Spleen (tissue), 11 donors: ENCODE results near the gene ENOX2. TPM values are rescaled to one million over a fixed set of nuclear protein-coding genes. Genes with fewer than 3 reads are reported as not detected.
"Not testable (repeated sequence)": the region's sequence is repeated elsewhere in the genome, so short reads cannot be mapped to it uniquely, and the experiment has no call there.

Experiments
- DNase-seq: peaks from one replicate; pipeline ENCODE4 v3.0.0-alpha.2; 2020
- H3K27ac ChIP-seq, 8 donors: fragments of 200-600 bp; sonication (generic) in 7 of 8; 1 replicate in 4 of 8; 2 replicates in 4 of 8; pipeline versions ENCODE4 v1.5.0 to v1.8.0; 2016 to 2021; ENCODE audit warnings: inconsistent platforms in 4 of 8, mild to moderate bottlenecking in 4 of 8, moderate library complexity in 1 of 8
- H3K27me3 ChIP-seq, 7 donors: fragments of 200-600 bp; sonication (generic) in 6 of 7; replicated peaks in 1 of 7; 1 replicate in 4 of 7; 2 replicates in 3 of 7; pipeline versions ENCODE4 v1.5.0 to v1.8.0; 2016 to 2021; ENCODE audit warnings: inconsistent platforms in 3 of 7, mild to moderate bottlenecking in 1 of 7
- H3K36me3 ChIP-seq, 6 donors: fragments of 200-600 bp; sonication (generic) in 5 of 6; 1 replicate in 4 of 6; 2 replicates in 2 of 6; pipeline versions ENCODE4 v1.5.0 to v1.8.0; 2016 to 2021; ENCODE audit warnings: inconsistent platforms in 2 of 6
- H3K4me1 ChIP-seq, 6 donors: fragments of 200-600 bp; sonication (generic) in 5 of 6; 1 replicate in 3 of 6; 2 replicates in 3 of 6; pipeline versions ENCODE4 v1.5.0 to v1.8.0; 2016 to 2021; ENCODE audit warnings: inconsistent platforms in 3 of 6
- H3K4me3 ChIP-seq, 8 donors: fragments of 200-600 bp; sonication (generic) in 7 of 8; 1 replicate in 4 of 8; 2 replicates in 4 of 8; pipeline versions ENCODE4 v1.5.0 to v1.8.0; 2016 to 2021; ENCODE audit warnings: inconsistent platforms in 4 of 8, mild to moderate bottlenecking in 4 of 8, moderate library complexity in 2 of 8
- H3K9me3 ChIP-seq, 8 donors: fragments of 200-600 bp; sonication (generic) in 7 of 8; 1 replicate in 4 of 8; 2 replicates in 4 of 8; pipeline versions ENCODE4 v1.5.0 to v1.8.0; 2016 to 2021; ENCODE audit warnings: inconsistent platforms in 4 of 8
- POLR2A ChIP-seq, 3 donors: fragments of 450-650 bp; IDR thresholded peaks; one replicate each; pipeline ENCODE4 v1.5.1; 2017; ENCODE audit warnings: antibody characterized with exemption in 3 of 3, mild to moderate bottlenecking in 1 of 3
- POLR2AphosphoS5 ChIP-seq, 3 donors: sonication (generic); formaldehyde crosslinking; IDR thresholded peaks; one replicate each; pipeline ENCODE4 v1.5.1; 2017; ENCODE audit warnings: antibody characterized with exemption in 3 of 3
- WGBS, 5 donors: extraction: QIAGEN DNeasy Blood & Tissue Kit in 3 of 5; methylation state at CpG; one replicate each; pipeline versions ENCODE4 v1.1.5 to v1.1.7; 2013 to 2018; 5-methylcytosine and 5-hydroxymethylcytosine counted together
- intact Hi-C: fragments of 100-400 bp; cut with DNase I; formaldehyde crosslinking; loops from one replicate; pipeline ENCODE4 v1.15.0; 2023; ENCODE audit warnings: low total_unique reads
- polyA plus RNA-seq, 3 donors: library from polyadenylated mRNA; stranded (reverse); fragments of 200-250 nt; gene quantifications; one replicate each; pipeline ENCODE4 v1.2.1, GENCODE V29; 2013
- total RNA-seq, 7 donors: library from RNA; depleted of rRNA in 3 of 7; stranded (reverse); fragments of >200 nt in 3 of 7; fragmentation: NEBNext Ultra II Directional in 4 of 7; extraction: Animal tissue kit (Norgen Biotek cat#: 25700) in 4 of 7; gene quantifications; one replicate each; pipeline versions ENCODE4 v1.1.0 to v1.2.1, GENCODE V29; 2016 to 2021
- TF ChIP-seq, protein P1 (sequence below), 11 experiments: fragments of 200-600 bp in 7 of 11; fragments of 450-650 bp in 4 of 11; sonication (generic) in 4 of 11; IDR thresholded peaks in 8 of 11; conservative IDR thresholded peaks in 3 of 11; 1 replicate in 7 of 11; 2 replicates in 4 of 11; pipeline versions ENCODE4 v1.4.0 to v1.8.0; 2016 to 2021; ENCODE audit warnings: antibody characterized with exemption in 11 of 11, inconsistent platforms in 4 of 11, mild to moderate bottlenecking in 1 of 11
- donor health status: healthy with polysubstance abuse.
- donor health status: DM: no; HTN: no; CAD: no; lungs with moderate emphysema.
- donor health status: DM: no; HTN: no; CAD: no.
- donor health status: Bipolar disorder and iron deficiency.
- donor health status: healthy.
- donor health status: DM: no; HTN: no; CAD: no.
- donor health status: DM: yes; HTN: yes; CAD: no.

The ENOX2 gene
- total and polyA plus RNA-seq, 10 donors, result 5.2 to 30.0 (median 17.4) TPM

DNA sequence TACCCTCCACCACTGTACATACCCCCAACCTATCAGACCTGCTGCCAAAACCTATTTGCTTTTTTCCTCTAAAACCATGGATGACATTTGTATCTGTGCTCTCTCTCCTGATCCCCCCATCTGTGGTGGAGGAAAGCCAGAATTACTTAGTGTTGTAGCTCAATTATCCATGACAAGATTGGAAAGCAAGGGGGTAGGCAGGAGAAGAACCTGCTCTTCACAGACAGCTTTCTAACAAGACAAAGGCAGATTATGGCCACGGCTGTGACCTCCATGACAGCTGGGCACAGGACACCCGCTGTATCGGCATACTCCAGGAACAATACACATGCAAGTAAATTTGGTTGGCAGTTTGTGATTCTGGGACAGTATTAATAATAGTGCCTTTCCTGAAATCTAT is 186.7 kb downstream of the ENOX2 start:
- DNase-seq, result no peak
- Histone ChIP-seq H3K27me3 (no peaks in the 10 kb centered on the region), H3K27ac (no peak overlapping the region), H3K4me3 (no peak overlapping the region), H3K4me1 (no peaks in the 10 kb centered on the region), H3K9me3 (no peaks in the 10 kb centered on the region), H3K36me3 (no peaks in the 10 kb centered on the region)
- intact Hi-C loops, result no loop called here
- TF ChIP-seq POLR2AphosphoS5 (IDR thresholded peaks at IDR 0.05) (no peak), POLR2A (IDR thresholded peaks at IDR 0.05) (no peak)
- TF ChIP-seq, protein P1, sequence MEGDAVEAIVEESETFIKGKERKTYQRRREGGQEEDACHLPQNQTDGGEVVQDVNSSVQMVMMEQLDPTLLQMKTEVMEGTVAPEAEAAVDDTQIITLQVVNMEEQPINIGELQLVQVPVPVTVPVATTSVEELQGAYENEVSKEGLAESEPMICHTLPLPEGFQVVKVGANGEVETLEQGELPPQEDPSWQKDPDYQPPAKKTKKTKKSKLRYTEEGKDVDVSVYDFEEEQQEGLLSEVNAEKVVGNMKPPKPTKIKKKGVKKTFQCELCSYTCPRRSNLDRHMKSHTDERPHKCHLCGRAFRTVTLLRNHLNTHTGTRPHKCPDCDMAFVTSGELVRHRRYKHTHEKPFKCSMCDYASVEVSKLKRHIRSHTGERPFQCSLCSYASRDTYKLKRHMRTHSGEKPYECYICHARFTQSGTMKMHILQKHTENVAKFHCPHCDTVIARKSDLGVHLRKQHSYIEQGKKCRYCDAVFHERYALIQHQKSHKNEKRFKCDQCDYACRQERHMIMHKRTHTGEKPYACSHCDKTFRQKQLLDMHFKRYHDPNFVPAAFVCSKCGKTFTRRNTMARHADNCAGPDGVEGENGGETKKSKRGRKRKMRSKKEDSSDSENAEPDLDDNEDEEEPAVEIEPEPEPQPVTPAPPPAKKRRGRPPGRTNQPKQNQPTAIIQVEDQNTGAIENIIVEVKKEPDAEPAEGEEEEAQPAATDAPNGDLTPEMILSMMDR (IDR thresholded peaks at IDR 0.05 in 8 of 11, conservative IDR thresholded peaks at IDR 0.05 in 3 of 11), result no peak
- WGBS, 5 donors, result 84 to 100% (median 92%) methylated on average over 3 of the region's 3 CpGs

DNA sequence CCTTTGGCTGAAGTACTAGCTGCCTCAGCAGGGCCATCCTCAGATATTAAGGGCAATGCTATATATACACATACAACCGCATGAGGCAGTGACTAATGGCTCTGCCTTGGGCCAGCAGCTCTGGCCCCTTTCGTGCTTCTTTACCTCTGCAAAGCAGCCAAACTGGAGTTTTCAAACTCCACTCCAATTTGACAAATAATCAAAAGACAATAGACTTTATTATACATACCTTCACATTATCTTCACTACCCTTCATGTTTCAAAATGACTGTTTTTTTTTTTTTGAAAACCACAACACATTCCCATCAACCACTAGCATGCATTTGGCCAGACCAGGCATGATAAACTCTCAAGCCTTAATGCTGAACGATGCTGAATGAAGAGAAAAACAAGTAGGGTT is 187.7 kb downstream of the ENOX2 start:
- no peaks in the 10 kb centered on the region for H3K4me1 ChIP-seq
- TF ChIP-seq, protein P1 (IDR thresholded peaks at IDR 0.05 in 8 of 11, conservative IDR thresholded peaks at IDR 0.05 in 3 of 11), result no peak
- TF ChIP-seq POLR2AphosphoS5 (IDR thresholded peaks at IDR 0.05) (no peak), POLR2A (IDR thresholded peaks at IDR 0.05) (no peak)
- no peaks in the 10 kb centered on the region for H3K36me3 ChIP-seq
- no peak overlapping the region for H3K27ac ChIP-seq
- 58 to 89% (median 79%) methylated on average over 3 of the region's 3 CpGs for WGBS, 5 donors
- no peak for DNase-seq
- intact Hi-C loops, result no loop called here
- no peaks in the 10 kb centered on the region for H3K27me3 ChIP-seq
- no peaks in the 10 kb centered on the region for H3K9me3 ChIP-seq
- no peak overlapping the region for H3K4me3 ChIP-seq

DNA sequence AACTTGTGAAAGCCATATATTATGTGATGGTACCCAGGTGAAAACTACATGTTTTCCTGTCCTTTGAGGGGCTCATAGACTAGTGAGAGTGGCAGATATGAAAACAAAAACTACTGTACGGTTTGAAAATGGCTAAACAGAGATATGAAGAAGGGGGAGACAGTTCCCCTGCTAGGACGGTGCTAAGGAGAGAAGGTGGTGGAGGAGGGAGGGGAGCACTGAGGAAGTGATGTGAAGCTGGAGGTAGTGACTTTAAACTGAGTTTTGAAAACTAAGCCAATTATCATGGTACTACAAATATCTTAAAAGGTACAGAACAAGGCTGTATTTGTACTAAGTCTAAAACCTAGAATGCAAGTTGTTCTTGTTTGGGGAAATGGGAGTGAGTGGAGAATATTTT is 188.3 kb downstream of the ENOX2 start:
- H3K9me3 ChIP-seq, result no peaks in the 10 kb centered on the region
- H3K36me3 ChIP-seq, result no peaks in the 10 kb centered on the region
- WGBS, 5 donors, result 70 to 90% (median 86%) methylated on average over 2 of the region's 2 CpGs
- intact Hi-C loops, result no loop called here
- no peak overlapping the region for H3K27ac ChIP-seq
- no peak for DNase-seq
- no peaks in the 10 kb centered on the region for H3K4me1 ChIP-seq
- no peaks in the 10 kb centered on the region for H3K27me3 ChIP-seq
- TF ChIP-seq, protein P1 (IDR thresholded peaks at IDR 0.05 in 8 of 11, conservative IDR thresholded peaks at IDR 0.05 in 3 of 11), result no peak
- TF ChIP-seq POLR2AphosphoS5 (IDR thresholded peaks at IDR 0.05) (no peak), POLR2A (IDR thresholded peaks at IDR 0.05) (no peak)
- no peak overlapping the region for H3K4me3 ChIP-seq

DNA sequence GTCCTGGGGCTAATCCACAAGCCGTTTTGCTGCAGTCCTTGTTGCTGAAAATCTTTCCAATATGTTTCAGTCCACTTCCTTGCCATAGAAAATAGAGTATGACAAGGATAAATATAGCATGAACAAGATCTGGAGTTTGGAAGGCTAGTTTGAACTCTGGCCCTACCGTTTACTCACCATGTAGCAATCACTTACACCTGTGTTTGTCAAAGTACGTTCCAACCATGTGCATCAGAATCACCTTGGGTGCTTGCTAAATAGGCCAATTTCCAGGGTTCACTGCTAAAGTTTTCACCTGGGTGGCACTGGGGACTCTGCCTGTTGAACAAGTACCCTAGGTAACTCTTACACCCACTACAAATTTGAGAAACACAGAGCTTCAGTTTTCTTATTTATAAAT is 188.9 kb downstream of the ENOX2 start:
- Histone ChIP-seq H3K27me3 (no peaks in the 10 kb centered on the region), H3K36me3 (no peaks in the 10 kb centered on the region), H3K9me3 (no peaks in the 10 kb centered on the region), H3K4me3 (no peak overlapping the region), H3K27ac (no peak overlapping the region), H3K4me1 (no peaks in the 10 kb centered on the region)
- TF ChIP-seq POLR2A (IDR thresholded peaks at IDR 0.05), result no peak
- TF ChIP-seq, protein P1 (IDR thresholded peaks at IDR 0.05 in 8 of 11, conservative IDR thresholded peaks at IDR 0.05 in 3 of 11), result no peak
- no peak for TF ChIP-seq POLR2AphosphoS5 (IDR thresholded peaks at IDR 0.05)
- DNase-seq, result no peak
- 67 to 95% (median 89%) methylated on average over 3 of the region's 3 CpGs for WGBS, 5 donors
- intact Hi-C loops, result no loop called here

DNA sequence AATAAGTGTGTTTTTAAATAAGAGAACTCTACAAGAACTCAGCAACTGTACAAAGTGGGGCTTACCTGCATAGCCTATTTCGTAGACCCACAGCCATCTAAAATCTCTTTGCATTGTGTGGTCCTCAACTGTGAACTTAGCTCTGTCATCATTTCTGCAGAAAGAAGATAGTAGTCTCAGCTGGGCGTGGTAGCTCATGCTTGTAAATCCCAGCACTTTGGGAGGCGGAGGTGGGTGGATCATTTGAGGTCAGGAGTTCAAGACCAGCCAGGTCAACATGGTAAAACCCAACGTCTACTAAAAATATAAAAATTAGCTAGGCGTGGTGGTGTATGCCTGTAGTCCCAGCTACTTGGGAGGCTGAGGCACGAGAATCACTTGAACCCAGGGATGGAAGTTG is 193.8 kb downstream of the ENOX2 start:
- H3K27me3 ChIP-seq, H3K27ac ChIP-seq, intact Hi-C loops, H3K36me3 ChIP-seq, H3K9me3 ChIP-seq, H3K4me3 ChIP-seq, DNase-seq, H3K4me1 ChIP-seq: not testable (repeated sequence)
- 75 to 97% (median 93%) methylated on average over 6 of the region's 6 CpGs for WGBS, 5 donors
